Upper lobe of left lung (tissue), 4 donors: ENCODE data around the gene PFDN1.

Experiments used
- CTCF ChIP-seq, 6 experiments: fragments of 450-650 bp in 4 of 6; fragments of 200-600 bp in 2 of 6; sonication (generic) in 2 of 6; IDR thresholded peaks; one replicate each; pipeline ENCODE4 v1.5.1; 2016 to 2019; ENCODE audit warnings: antibody characterized with exemption in 6 of 6
- POLR2A ChIP-seq, 4 donors: fragments of 450-650 bp; IDR thresholded peaks; one replicate each; pipeline ENCODE4 v1.5.1; 2016 to 2017; ENCODE audit warnings: antibody characterized with exemption in 4 of 4, mild to moderate bottlenecking in 2 of 4
- POLR2AphosphoS5 ChIP-seq, 2 donors: sonication (generic); formaldehyde crosslinking; IDR thresholded peaks; one replicate each; pipeline ENCODE4 v1.5.1; 2017; ENCODE audit warnings: antibody characterized with exemption in 2 of 2

GRCh38 chr5:140205216-140205615 lies 97.7 kb downstream of the PFDN1 start:
- TF ChIP-seq POLR2AphosphoS5 (IDR thresholded peaks at IDR 0.05) (no peak), CTCF (IDR thresholded peaks at IDR 0.05) (no peak), POLR2A (IDR thresholded peaks at IDR 0.05) (no peak)
